GM23338 (cell line): ENCODE data around the gene DCHS1. TPM values are rescaled to one million over a fixed set of nuclear protein-coding genes. Genes with fewer than 3 reads are reported as not detected.

Experiments used
- ATAC-seq: fragments of 200-7000 bp; cut with Tn5 transposase; 3 replicates; pipeline ENCODE4 v1.9.1; 2020
- DNase-seq: peaks from one replicate; pipeline ENCODE4 v3.0.0-alpha.2; 2015; ENCODE audit warnings: low spot score
- H2AFZ ChIP-seq: fragments of 200-600 bp; sonication (generic); 2 replicates; pipeline ENCODE4 v1.8.0; 2016; ENCODE audit warnings: antibody characterized with exemption, mild to moderate bottlenecking, moderate library complexity
- H3F3A ChIP-seq: fragments of 200-600 bp; sonication (generic); replicated peaks from 2 replicates; pipeline ENCODE4 v1.8.0; 2017; ENCODE audit warnings: antibody characterized with exemption, mixed run types, low read depth
- H3K27ac ChIP-seq: fragments of 200-600 bp; sonication (generic); 2 replicates; pipeline ENCODE4 v1.6.1; 2016; ENCODE audit warnings: low read depth
- H3K27me3 ChIP-seq: fragments of 200-600 bp; sonication (generic); 2 replicates; pipeline ENCODE4 v1.8.0; 2016; ENCODE audit warnings: mild to moderate bottlenecking, mixed run types, moderate library complexity; ENCODE audit not compliant: insufficient read depth
- H3K36me3 ChIP-seq: fragments of 200-600 bp; sonication (generic); 2 replicates; pipeline ENCODE4 v1.8.0; 2016; ENCODE audit warnings: mild to moderate bottlenecking; ENCODE audit not compliant: insufficient read depth
- H3K4me1 ChIP-seq: fragments of 200-600 bp; sonication (generic); 2 replicates; pipeline ENCODE4 v1.8.0; 2016; ENCODE audit warnings: mild to moderate bottlenecking, moderate library complexity; ENCODE audit not compliant: insufficient read depth
- H3K4me2 ChIP-seq: fragments of 200-600 bp; sonication (generic); 2 replicates; pipeline ENCODE4 v1.7.1; 2017; ENCODE audit warnings: mixed run types
- H3K4me3 ChIP-seq: fragments of 200-600 bp; sonication (generic); 2 replicates; pipeline ENCODE4 v1.6.1; 2016; ENCODE audit warnings: mixed run types
- H3K79me2 ChIP-seq: fragments of 200-600 bp; sonication (generic); replicated peaks from 2 replicates; pipeline ENCODE4 v1.8.0; 2017; ENCODE audit warnings: mild to moderate bottlenecking; ENCODE audit not compliant: insufficient read depth
- H3K9me2 ChIP-seq: fragments of 200-600 bp; sonication (generic); 2 replicates; pipeline ENCODE4 v1.8.0; 2017; ENCODE audit not compliant: insufficient read depth
- H4K20me1 ChIP-seq: fragments of 200-600 bp; sonication (generic); replicated peaks from 2 replicates; pipeline ENCODE4 v1.8.0; 2017; ENCODE audit warnings: mild to moderate bottlenecking; ENCODE audit not compliant: insufficient read depth
- H3K27ac Mint-ChIP-seq: 2 replicates; pipeline ENCODE4 v1.8.0; 2020; ENCODE audit warnings: inconsistent platforms, mild to moderate bottlenecking, moderate library complexity, mixed read lengths
- H3K27me3 Mint-ChIP-seq: 3 replicates; pipeline ENCODE4 v1.8.0; 2022; ENCODE audit warnings: low read depth, mild to moderate bottlenecking, moderate library complexity, mixed read lengths, inconsistent platforms; ENCODE audit not compliant: insufficient read depth, poor library complexity
- H3K36me3 Mint-ChIP-seq: 3 replicates; pipeline ENCODE4 v1.8.0; 2021; ENCODE audit warnings: low read depth, mild to moderate bottlenecking, inconsistent platforms, moderate library complexity, mixed read lengths
- H3K4me1 Mint-ChIP-seq: 3 replicates; pipeline ENCODE4 v1.8.0; 2020; ENCODE audit warnings: mild to moderate bottlenecking, inconsistent platforms, mixed read lengths
- H3K4me3 Mint-ChIP-seq: 3 replicates; pipeline ENCODE4 v1.8.0; 2021; ENCODE audit warnings: moderate library complexity, mild to moderate bottlenecking, inconsistent platforms, mixed read lengths
- H3K9me3 Mint-ChIP-seq: 3 replicates; pipeline ENCODE4 v1.8.0; 2020; ENCODE audit warnings: moderate library complexity, mild to moderate bottlenecking, inconsistent platforms, mixed read lengths
- CREB1 ChIP-seq: fragments of 250-450 bp; sonication (Bioruptor Pico); IDR thresholded peaks from 2 replicates; pipeline ENCODE4 v1.5.0; 2020; ENCODE audit warnings: low read depth, mild to moderate bottlenecking, moderate library complexity
- EZH2 ChIP-seq: fragments of 200-600 bp; sonication (generic); IDR thresholded peaks from one replicate; pipeline ENCODE4 v1.8.0; 2017; ENCODE audit warnings: antibody characterized with exemption, mild to moderate bottlenecking, low read depth; ENCODE audit not compliant: unreplicated experiment
- EZH2phosphoT487 ChIP-seq: fragments of 200-600 bp; sonication (generic); IDR thresholded peaks from one replicate; pipeline ENCODE4 v1.8.1; 2018; ENCODE audit warnings: antibody characterized with exemption; ENCODE audit not compliant: unreplicated experiment
- JUNB ChIP-seq: IDR thresholded peaks from one replicate; pipeline ENCODE4 v1.6.1; 2016; ENCODE audit warnings: antibody characterized with exemption; ENCODE audit not compliant: unreplicated experiment
- NANOG ChIP-seq: IDR thresholded peaks from 2 replicates; pipeline ENCODE4 v1.6.1; 2016; ENCODE audit warnings: antibody characterized with exemption, borderline replicate concordance
- POLR2AphosphoS5 ChIP-seq: IDR thresholded peaks from 2 replicates; pipeline ENCODE4 v1.6.1; 2016; ENCODE audit warnings: antibody characterized with exemption, low read depth
- STAT1 ChIP-seq: IDR thresholded peaks from one replicate; pipeline ENCODE4 v1.6.1; 2016; ENCODE audit warnings: antibody characterized with exemption; ENCODE audit not compliant: unreplicated experiment
- ZNF114 ChIP-seq: fragments of 250-450 bp; sonication (Bioruptor Pico); IDR thresholded peaks from 2 replicates; pipeline ENCODE4 v1.5.0; 2020; ENCODE audit warnings: mild to moderate bottlenecking, moderate library complexity
- ZNF331 ChIP-seq: fragments of 250-450 bp; sonication (Bioruptor Pico); IDR thresholded peaks from 2 replicates; pipeline ENCODE4 v1.5.0; 2020; ENCODE audit warnings: low read depth, mild to moderate bottlenecking, moderate library complexity
- polyA plus RNA-seq: library from polyadenylated mRNA; unstranded; fragments of >200 nt; fragmentation: Nextera tagmentation; extraction: Ambion mirVana; gene quantifications from 2 replicates; pipeline ENCODE4 v1.2.1, GENCODE V29; 2016
- total RNA-seq: library from RNA; depleted of rRNA; stranded (reverse); fragments of >200 nt; shearing (Covaris generic); gene quantifications from 2 replicates; pipeline ENCODE4 v1.2.3, GENCODE V29; 2014
- TF ChIP-seq, protein P1 (sequence below), 2 experiments: fragments of 200-600 bp in 1 of 2; sonication (generic) in 1 of 2; conservative IDR thresholded peaks; 2 replicates each; pipeline versions ENCODE4 v1.5.1 to v1.6.1; 2016 to 2017; ENCODE audit warnings: antibody characterized with exemption in 2 of 2, low read depth in 2 of 2, mild to moderate bottlenecking in 2 of 2, moderate library complexity in 1 of 2
- TF ChIP-seq, protein P2 (sequence below): IDR thresholded peaks from 2 replicates; pipeline ENCODE4 v1.6.1; 2016; ENCODE audit warnings: antibody characterized with exemption
- TF ChIP-seq, protein P3 (sequence below): IDR thresholded peaks from one replicate; pipeline ENCODE4 v1.6.1; 2018; ENCODE audit warnings: antibody characterized with exemption; ENCODE audit not compliant: unreplicated experiment
- TF ChIP-seq, protein P4 (sequence below): fragments of 250-450 bp; sonication (Bioruptor Pico); IDR thresholded peaks from 2 replicates; pipeline ENCODE4 v1.5.0; 2020; ENCODE audit warnings: mild to moderate bottlenecking, moderate library complexity

The DCHS1 gene
- total and polyA plus RNA-seq, 2 experiments from 2014 or later = 2.3 to 20.7 TPM

DNA sequence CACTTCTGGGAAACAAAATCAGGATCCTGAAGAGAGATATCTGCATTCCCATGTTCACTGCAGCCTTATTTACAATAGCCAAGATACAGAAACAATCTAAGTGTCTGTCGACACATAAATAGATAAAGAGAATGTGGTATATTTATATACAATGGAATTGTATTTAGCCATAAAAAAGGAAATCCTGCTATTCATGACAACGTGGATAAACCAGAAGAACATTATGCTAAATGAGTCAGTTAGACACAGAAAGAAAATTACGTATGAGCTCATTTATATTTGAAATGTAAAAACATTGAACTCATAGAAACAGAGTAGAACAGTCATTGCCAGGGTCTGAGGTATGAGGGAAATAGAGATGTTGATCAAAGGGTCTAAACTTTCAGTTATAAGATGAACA is 21.4 kb upstream of the DCHS1 start:
- Mint-ChIP-seq H3K36me3 (peaks cover 28% of the 10 kb centered on the region), H3K27ac (no peak overlapping the region), H3K27me3 (no peaks in the 10 kb centered on the region), H3K4me3 (no peak overlapping the region), H3K9me3 (no peaks in the 10 kb centered on the region), H3K4me1 (peaks cover 7% of the 10 kb centered on the region; the same call in 2 of the 3 replicates)
- Histone ChIP-seq H3K9me2 (no peaks in the 10 kb centered on the region; the same call in 1 of the 2 replicates), H3K27me3 (no peaks in the 10 kb centered on the region), H3K79me2 (peaks cover 11% of the 10 kb centered on the region), H3K4me3 (no peak overlapping the region), H2AFZ (no peak overlapping the region), H3K4me1 (no peaks in the 10 kb centered on the region), H3K4me2 (no peak overlapping the region), H4K20me1 (peaks cover 17% of the 10 kb centered on the region), H3K36me3 (peaks cover 17% of the 10 kb centered on the region), H3F3A (peaks cover 15% of the 10 kb centered on the region; the same call in 1 of the 2 replicates), H3K27ac (no peak overlapping the region)
- ATAC-seq (no peak), DNase-seq (no peak)
- TF ChIP-seq EZH2 (no peak), EZH2phosphoT487 (no peak), ZNF114 (CRISPR knock-in tag) (no peak), NANOG (no peak), ZNF331 (CRISPR knock-in tag) (no peak), JUNB (no peak), CREB1 (CRISPR knock-in tag) (no peak), STAT1 (no peak), POLR2AphosphoS5 (no peak)
- TF ChIP-seq, protein P1, sequence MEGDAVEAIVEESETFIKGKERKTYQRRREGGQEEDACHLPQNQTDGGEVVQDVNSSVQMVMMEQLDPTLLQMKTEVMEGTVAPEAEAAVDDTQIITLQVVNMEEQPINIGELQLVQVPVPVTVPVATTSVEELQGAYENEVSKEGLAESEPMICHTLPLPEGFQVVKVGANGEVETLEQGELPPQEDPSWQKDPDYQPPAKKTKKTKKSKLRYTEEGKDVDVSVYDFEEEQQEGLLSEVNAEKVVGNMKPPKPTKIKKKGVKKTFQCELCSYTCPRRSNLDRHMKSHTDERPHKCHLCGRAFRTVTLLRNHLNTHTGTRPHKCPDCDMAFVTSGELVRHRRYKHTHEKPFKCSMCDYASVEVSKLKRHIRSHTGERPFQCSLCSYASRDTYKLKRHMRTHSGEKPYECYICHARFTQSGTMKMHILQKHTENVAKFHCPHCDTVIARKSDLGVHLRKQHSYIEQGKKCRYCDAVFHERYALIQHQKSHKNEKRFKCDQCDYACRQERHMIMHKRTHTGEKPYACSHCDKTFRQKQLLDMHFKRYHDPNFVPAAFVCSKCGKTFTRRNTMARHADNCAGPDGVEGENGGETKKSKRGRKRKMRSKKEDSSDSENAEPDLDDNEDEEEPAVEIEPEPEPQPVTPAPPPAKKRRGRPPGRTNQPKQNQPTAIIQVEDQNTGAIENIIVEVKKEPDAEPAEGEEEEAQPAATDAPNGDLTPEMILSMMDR (conservative IDR thresholded peaks at IDR 0.05; ENCODE audit: low read depth in 2 of 2) = no peak
- TF ChIP-seq, protein P2, sequence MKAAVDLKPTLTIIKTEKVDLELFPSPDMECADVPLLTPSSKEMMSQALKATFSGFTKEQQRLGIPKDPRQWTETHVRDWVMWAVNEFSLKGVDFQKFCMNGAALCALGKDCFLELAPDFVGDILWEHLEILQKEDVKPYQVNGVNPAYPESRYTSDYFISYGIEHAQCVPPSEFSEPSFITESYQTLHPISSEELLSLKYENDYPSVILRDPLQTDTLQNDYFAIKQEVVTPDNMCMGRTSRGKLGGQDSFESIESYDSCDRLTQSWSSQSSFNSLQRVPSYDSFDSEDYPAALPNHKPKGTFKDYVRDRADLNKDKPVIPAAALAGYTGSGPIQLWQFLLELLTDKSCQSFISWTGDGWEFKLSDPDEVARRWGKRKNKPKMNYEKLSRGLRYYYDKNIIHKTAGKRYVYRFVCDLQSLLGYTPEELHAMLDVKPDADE = no peak
- TF ChIP-seq, protein P3, sequence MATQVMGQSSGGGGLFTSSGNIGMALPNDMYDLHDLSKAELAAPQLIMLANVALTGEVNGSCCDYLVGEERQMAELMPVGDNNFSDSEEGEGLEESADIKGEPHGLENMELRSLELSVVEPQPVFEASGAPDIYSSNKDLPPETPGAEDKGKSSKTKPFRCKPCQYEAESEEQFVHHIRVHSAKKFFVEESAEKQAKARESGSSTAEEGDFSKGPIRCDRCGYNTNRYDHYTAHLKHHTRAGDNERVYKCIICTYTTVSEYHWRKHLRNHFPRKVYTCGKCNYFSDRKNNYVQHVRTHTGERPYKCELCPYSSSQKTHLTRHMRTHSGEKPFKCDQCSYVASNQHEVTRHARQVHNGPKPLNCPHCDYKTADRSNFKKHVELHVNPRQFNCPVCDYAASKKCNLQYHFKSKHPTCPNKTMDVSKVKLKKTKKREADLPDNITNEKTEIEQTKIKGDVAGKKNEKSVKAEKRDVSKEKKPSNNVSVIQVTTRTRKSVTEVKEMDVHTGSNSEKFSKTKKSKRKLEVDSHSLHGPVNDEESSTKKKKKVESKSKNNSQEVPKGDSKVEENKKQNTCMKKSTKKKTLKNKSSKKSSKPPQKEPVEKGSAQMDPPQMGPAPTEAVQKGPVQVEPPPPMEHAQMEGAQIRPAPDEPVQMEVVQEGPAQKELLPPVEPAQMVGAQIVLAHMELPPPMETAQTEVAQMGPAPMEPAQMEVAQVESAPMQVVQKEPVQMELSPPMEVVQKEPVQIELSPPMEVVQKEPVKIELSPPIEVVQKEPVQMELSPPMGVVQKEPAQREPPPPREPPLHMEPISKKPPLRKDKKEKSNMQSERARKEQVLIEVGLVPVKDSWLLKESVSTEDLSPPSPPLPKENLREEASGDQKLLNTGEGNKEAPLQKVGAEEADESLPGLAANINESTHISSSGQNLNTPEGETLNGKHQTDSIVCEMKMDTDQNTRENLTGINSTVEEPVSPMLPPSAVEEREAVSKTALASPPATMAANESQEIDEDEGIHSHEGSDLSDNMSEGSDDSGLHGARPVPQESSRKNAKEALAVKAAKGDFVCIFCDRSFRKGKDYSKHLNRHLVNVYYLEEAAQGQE = no peak
- TF ChIP-seq, protein P4, sequence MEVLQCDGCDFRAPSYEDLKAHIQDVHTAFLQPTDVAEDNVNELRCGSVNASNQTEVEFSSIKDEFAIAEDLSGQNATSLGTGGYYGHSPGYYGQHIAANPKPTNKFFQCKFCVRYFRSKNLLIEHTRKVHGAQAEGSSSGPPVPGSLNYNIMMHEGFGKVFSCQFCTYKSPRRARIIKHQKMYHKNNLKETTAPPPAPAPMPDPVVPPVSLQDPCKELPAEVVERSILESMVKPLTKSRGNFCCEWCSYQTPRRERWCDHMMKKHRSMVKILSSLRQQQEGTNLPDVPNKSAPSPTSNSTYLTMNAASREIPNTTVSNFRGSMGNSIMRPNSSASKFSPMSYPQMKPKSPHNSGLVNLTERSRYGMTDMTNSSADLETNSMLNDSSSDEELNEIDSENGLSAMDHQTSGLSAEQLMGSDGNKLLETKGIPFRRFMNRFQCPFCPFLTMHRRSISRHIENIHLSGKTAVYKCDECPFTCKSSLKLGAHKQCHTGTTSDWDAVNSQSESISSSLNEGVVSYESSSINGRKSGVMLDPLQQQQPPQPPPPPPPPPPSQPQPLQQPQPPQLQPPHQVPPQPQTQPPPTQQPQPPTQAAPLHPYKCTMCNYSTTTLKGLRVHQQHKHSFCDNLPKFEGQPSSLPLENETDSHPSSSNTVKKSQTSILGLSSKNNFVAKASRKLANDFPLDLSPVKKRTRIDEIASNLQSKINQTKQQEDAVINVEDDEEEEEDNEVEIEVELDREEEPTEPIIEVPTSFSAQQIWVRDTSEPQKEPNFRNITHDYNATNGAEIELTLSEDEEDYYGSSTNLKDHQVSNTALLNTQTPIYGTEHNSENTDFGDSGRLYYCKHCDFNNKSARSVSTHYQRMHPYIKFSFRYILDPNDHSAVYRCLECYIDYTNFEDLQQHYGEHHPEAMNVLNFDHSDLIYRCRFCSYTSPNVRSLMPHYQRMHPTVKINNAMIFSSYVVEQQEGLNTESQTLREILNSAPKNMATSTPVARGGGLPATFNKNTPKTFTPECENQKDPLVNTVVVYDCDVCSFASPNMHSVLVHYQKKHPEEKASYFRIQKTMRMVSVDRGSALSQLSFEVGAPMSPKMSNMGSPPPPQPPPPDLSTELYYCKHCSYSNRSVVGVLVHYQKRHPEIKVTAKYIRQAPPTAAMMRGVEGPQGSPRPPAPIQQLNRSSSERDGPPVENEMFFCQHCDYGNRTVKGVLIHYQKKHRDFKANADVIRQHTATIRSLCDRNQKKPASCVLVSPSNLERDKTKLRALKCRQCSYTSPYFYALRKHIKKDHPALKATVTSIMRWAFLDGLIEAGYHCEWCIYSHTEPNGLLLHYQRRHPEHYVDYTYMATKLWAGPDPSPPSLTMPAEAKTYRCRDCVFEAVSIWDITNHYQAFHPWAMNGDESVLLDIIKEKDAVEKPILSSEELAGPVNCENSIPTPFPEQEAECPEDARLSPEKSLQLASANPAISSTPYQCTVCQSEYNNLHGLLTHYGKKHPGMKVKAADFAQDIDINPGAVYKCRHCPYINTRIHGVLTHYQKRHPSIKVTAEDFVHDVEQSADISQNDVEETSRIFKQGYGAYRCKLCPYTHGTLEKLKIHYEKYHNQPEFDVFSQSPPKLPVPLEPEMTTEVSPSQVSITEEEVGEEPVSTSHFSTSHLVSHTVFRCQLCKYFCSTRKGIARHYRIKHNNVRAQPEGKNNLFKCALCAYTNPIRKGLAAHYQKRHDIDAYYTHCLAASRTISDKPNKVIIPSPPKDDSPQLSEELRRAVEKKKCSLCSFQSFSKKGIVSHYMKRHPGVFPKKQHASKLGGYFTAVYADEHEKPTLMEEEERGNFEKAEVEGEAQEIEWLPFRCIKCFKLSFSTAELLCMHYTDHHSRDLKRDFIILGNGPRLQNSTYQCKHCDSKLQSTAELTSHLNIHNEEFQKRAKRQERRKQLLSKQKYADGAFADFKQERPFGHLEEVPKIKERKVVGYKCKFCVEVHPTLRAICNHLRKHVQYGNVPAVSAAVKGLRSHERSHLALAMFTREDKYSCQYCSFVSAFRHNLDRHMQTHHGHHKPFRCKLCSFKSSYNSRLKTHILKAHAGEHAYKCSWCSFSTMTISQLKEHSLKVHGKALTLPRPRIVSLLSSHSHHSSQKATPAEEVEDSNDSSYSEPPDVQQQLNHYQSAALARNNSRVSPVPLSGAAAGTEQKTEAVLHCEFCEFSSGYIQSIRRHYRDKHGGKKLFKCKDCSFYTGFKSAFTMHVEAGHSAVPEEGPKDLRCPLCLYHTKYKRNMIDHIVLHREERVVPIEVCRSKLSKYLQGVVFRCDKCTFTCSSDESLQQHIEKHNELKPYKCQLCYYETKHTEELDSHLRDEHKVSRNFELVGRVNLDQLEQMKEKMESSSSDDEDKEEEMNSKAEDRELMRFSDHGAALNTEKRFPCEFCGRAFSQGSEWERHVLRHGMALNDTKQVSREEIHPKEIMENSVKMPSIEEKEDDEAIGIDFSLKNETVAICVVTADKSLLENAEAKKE (CRISPR knock-in tag) = no peak
